HepG2 (cell line): ENCODE results near the gene SLC25A25. TPM values are rescaled to one million over a fixed set of nuclear protein-coding genes. Genes with fewer than 3 reads are reported as not detected.

Experiments used
- CAMTA2 ChIP-seq: sonication (generic); formaldehyde crosslinking; IDR thresholded peaks from 2 replicates; pipeline ENCODE4 v1.4.0; 2020; ENCODE audit warnings: mild to moderate bottlenecking, missing genetic modification reagents, borderline replicate concordance
- ETV5 ChIP-seq: IDR thresholded peaks from 2 replicates; pipeline ENCODE4 v1.6.1; 2018; ENCODE audit warnings: missing biosample characterization, missing genetic modification reagents, inconsistent platforms, borderline replicate concordance
- GATAD2A ChIP-seq: IDR thresholded peaks from 2 replicates; pipeline ENCODE4 v1.6.1; 2016
- MAZ ChIP-seq, 2 experiments: sonication (generic) in 1 of 2; formaldehyde crosslinking in 1 of 2; IDR thresholded peaks; 2 replicates each; pipeline versions ENCODE4 v1.5.0 to v1.6.1; 2012 to 2020; ENCODE audit warnings: low read depth in 2 of 2, mild to moderate bottlenecking in 2 of 2, borderline replicate concordance in 1 of 2, improper control_type of control experiment in 1 of 2, low read length in 1 of 2, missing genetic modification reagents in 1 of 2, moderate library complexity in 1 of 2
- MYC ChIP-seq: sonication (generic); formaldehyde crosslinking; IDR thresholded peaks from 2 replicates; pipeline ENCODE4 v1.9.0; 2021; ENCODE audit warnings: missing genetic modification reagents, borderline replicate concordance
- NFKB2 ChIP-seq: sonication (generic); formaldehyde crosslinking; IDR thresholded peaks from 2 replicates; pipeline ENCODE4 v1.4.0; 2020; ENCODE audit warnings: missing genetic modification reagents, borderline replicate concordance
- PHF21A ChIP-seq: sonication (generic); formaldehyde crosslinking; IDR thresholded peaks from 2 replicates; pipeline ENCODE4 v1.5.0; 2020; ENCODE audit warnings: mild to moderate bottlenecking, missing genetic modification reagents
- PITX1 ChIP-seq: sonication (generic); formaldehyde crosslinking; IDR thresholded peaks from 2 replicates; pipeline ENCODE4 v1.5.1; 2020; ENCODE audit warnings: mild to moderate bottlenecking, missing genetic modification reagents
- SAP130 ChIP-seq: IDR thresholded peaks from 2 replicates; pipeline ENCODE4 v1.6.1; 2016; ENCODE audit warnings: low read depth
- SRSF1 ChIP-seq: fragments of 200-400 bp; formaldehyde crosslinking; optimal IDR thresholded peaks from 2 replicates; pipeline ENCODE3; 2017; ENCODE audit warnings: mild to moderate bottlenecking, low read depth, low read length, moderate library complexity
- U2AF2 ChIP-seq: fragments of 200-400 bp; formaldehyde crosslinking; IDR thresholded peaks from 2 replicates; pipeline ENCODE4 v1.6.1; 2017; ENCODE audit warnings: low read depth, mild to moderate bottlenecking, low read length
- XRCC5 ChIP-seq: fragments of 200-400 bp; formaldehyde crosslinking; optimal IDR thresholded peaks from 2 replicates; pipeline ENCODE3; 2017; ENCODE audit warnings: mild to moderate bottlenecking, low read length
- ZFP36L1 ChIP-seq: sonication (generic); formaldehyde crosslinking; IDR thresholded peaks from 2 replicates; pipeline ENCODE4 v1.8.0; 2022; ENCODE audit warnings: mild to moderate bottlenecking, missing genetic modification reagents, moderate library complexity
- ZNF143 ChIP-seq: sonication (generic); formaldehyde crosslinking; IDR thresholded peaks from 2 replicates; pipeline ENCODE4 v1.4.0; 2020; ENCODE audit warnings: missing genetic modification reagents
- ZNF224 ChIP-seq: sonication (generic); formaldehyde crosslinking; IDR thresholded peaks from 2 replicates; pipeline ENCODE4 v1.5.0; 2020; ENCODE audit warnings: mild to moderate bottlenecking, missing genetic modification reagents
- ZNF83 ChIP-seq: sonication (generic); formaldehyde crosslinking; IDR thresholded peaks from 2 replicates; pipeline ENCODE4 v1.4.0; 2020; ENCODE audit warnings: missing genetic modification reagents, mild to moderate bottlenecking, borderline replicate concordance
- polyA plus RNA-seq, 8 experiments: library from polyadenylated mRNA; depleted of rRNA in 3 of 8; stranded (reverse) in 7 of 8; unstranded in 1 of 8; fragments of >200 nt; fragmentation: Illumina TruSeq in 4 of 8; extraction: Trizol in 4 of 8; gene quantifications; 2 replicates each; pipeline versions ENCODE4 v1.2.1 to v1.2.3, GENCODE V29; 2011 to 2016; ENCODE audit warnings: low read depth in 4 of 8, missing spikeins in 1 of 8, mixed read lengths in 1 of 8; ENCODE audit not compliant: insufficient read depth in 1 of 8
- total RNA-seq, 5 experiments: library from RNA; depleted of rRNA; stranded (reverse); fragments of >200 nt; fragmentation: Illumina TruSeq; extraction: Trizol; gene quantifications; 2 replicates each; pipeline ENCODE4 v1.2.3, GENCODE V29; 2016; ENCODE audit warnings: low read depth in 1 of 5
- TF ChIP-seq, protein P1 (sequence below): sonication (generic); formaldehyde crosslinking; IDR thresholded peaks from 2 replicates; pipeline ENCODE4 v1.4.0; 2020; ENCODE audit warnings: missing genetic modification reagents, mild to moderate bottlenecking, borderline replicate concordance
- TF ChIP-seq, protein P2 (sequence below): sonication (generic); formaldehyde crosslinking; IDR thresholded peaks from 2 replicates; pipeline ENCODE4 v1.4.0; 2020; ENCODE audit warnings: missing genetic modification reagents, borderline replicate concordance
- TF ChIP-seq, protein P3 (sequence below): IDR thresholded peaks from 2 replicates; pipeline ENCODE4 v1.6.1; 2016; ENCODE audit warnings: missing compliant biosample characterization, missing genetic modification reagents, borderline replicate concordance
- TF ChIP-seq, protein P4 (sequence below): conservative IDR thresholded peaks from 2 replicates; pipeline ENCODE4 v1.6.1; 2018; ENCODE audit warnings: missing genetic modification reagents
- TF ChIP-seq, protein P5 (sequence below): sonication (generic); formaldehyde crosslinking; IDR thresholded peaks from 2 replicates; pipeline ENCODE4 v1.4.0; 2020; ENCODE audit warnings: missing genetic modification reagents, low read depth, mild to moderate bottlenecking, borderline replicate concordance

SLC25A25 gene
- total and polyA plus RNA-seq, 2 of the 13 experiments (the other 11 are each of a cell fraction or from before 2014, with no cell fraction given): 10.5 to 24.8 TPM

DNA sequence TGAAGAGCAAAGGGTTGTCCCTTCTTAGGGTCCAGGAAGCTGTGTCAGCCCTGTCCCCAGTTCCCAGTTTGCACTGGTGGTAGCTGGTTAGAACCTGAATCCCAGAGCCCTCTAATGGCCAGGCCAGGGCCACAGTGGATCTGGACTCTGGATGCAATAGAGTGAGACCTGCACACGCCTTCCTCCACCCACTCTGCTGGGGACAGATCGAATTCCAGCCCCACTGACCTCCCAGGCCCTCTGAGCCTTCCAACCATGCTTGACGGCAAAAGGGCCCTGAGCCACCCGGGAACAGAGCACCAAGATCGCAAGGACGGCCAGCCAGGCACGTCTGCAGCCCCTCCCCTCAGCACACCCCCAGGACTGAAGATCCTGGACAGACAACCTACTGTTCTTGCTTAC lies 24.6 kb upstream of the SLC25A25 start (continued):
- TF ChIP-seq, protein P1, sequence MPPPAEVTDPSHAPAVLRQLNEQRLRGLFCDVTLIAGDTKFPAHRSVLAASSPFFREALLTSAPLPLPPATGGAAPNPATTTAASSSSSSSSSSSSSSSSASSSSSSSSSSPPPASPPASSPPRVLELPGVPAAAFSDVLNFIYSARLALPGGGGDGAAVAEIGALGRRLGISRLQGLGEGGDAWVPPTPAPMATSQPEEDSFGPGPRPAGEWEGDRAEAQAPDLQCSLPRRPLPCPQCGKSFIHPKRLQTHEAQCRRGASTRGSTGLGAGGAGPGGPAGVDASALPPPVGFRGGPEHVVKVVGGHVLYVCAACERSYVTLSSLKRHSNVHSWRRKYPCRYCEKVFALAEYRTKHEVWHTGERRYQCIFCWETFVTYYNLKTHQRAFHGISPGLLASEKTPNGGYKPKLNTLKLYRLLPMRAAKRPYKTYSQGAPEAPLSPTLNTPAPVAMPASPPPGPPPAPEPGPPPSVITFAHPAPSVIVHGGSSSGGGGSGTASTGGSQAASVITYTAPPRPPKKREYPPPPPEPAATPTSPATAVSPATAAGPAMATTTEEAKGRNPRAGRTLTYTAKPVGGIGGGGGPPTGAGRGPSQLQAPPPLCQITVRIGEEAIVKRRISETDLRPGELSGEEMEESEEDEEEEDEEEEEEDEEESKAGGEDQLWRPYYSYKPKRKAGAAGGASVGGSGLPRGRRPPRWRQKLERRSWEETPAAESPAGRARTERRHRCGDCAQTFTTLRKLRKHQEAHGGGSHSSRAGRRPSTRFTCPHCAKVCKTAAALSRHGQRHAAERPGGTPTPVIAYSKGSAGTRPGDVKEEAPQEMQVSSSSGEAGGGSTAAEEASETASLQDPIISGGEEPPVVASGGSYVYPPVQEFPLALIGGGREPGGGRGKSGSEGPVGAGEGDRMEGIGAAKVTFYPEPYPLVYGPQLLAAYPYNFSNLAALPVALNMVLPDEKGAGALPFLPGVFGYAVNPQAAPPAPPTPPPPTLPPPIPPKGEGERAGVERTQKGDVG (CRISPR knock-in tag): peak; percentile 39; the same call in 1 of the 2 replicates
- TF ChIP-seq, protein P2, sequence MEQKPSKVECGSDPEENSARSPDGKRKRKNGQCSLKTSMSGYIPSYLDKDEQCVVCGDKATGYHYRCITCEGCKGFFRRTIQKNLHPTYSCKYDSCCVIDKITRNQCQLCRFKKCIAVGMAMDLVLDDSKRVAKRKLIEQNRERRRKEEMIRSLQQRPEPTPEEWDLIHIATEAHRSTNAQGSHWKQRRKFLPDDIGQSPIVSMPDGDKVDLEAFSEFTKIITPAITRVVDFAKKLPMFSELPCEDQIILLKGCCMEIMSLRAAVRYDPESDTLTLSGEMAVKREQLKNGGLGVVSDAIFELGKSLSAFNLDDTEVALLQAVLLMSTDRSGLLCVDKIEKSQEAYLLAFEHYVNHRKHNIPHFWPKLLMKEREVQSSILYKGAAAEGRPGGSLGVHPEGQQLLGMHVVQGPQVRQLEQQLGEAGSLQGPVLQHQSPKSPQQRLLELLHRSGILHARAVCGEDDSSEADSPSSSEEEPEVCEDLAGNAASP (CRISPR knock-in tag): peak; percentile 61; the same call in 1 of the 2 replicates
- TF ChIP-seq SRSF1 (no peak), XRCC5 (peak; percentile 77), ZNF83 (CRISPR knock-in tag) (peak; percentile 70; the same call in 1 of the 2 replicates), GATAD2A (CRISPR knock-in tag) (peak; percentile 68), ZNF143 (CRISPR knock-in tag) (peak; percentile 69), ZFP36L1 (CRISPR knock-in tag) (0 out of 2 replicates have a peak, but pooled peaks have one; percentile 49), CAMTA2 (0 out of 2 replicates have a peak, but pooled peaks have one; percentile 34), ETV5 (CRISPR knock-in tag) (0 out of 2 replicates have a peak, but pooled peaks have one; percentile 25), MAZ (IDR thresholded peaks at IDR 0.05; ENCODE audit: borderline replicate concordance, low read depth, low read length) (no peak), MAZ (CRISPR knock-in tag; IDR thresholded peaks at IDR 0.05; ENCODE audit: low read depth) (0 out of 2 replicates have a peak, but pooled peaks have one; percentile 35), U2AF2 (no peak), SAP130 (CRISPR knock-in tag) (peak; percentile 64; the same call in 1 of the 2 replicates), PITX1 (CRISPR knock-in tag) (0 out of 2 replicates have a peak, but pooled peaks have one; percentile 19), PHF21A (CRISPR knock-in tag) (peak; percentile 53; the same call in 1 of the 2 replicates), ZNF224 (CRISPR knock-in tag) (no peak), MYC (CRISPR knock-in tag) (peak; percentile 76; the same call in 1 of the 2 replicates), NFKB2 (peak; percentile 50; the same call in 1 of the 2 replicates)
- TF ChIP-seq, protein P3, sequence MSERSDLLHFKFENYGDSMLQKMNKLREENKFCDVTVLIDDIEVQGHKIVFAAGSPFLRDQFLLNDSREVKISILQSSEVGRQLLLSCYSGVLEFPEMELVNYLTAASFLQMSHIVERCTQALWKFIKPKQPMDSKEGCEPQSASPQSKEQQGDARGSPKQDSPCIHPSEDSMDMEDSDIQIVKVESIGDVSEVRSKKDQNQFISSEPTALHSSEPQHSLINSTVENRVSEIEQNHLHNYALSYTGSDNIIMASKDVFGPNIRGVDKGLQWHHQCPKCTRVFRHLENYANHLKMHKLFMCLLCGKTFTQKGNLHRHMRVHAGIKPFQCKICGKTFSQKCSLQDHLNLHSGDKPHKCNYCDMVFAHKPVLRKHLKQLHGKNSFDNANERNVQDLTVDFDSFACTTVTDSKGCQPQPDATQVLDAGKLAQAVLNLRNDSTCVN (CRISPR knock-in tag): peak; percentile 74; the same call in 1 of the 2 replicates
- TF ChIP-seq, protein P4, sequence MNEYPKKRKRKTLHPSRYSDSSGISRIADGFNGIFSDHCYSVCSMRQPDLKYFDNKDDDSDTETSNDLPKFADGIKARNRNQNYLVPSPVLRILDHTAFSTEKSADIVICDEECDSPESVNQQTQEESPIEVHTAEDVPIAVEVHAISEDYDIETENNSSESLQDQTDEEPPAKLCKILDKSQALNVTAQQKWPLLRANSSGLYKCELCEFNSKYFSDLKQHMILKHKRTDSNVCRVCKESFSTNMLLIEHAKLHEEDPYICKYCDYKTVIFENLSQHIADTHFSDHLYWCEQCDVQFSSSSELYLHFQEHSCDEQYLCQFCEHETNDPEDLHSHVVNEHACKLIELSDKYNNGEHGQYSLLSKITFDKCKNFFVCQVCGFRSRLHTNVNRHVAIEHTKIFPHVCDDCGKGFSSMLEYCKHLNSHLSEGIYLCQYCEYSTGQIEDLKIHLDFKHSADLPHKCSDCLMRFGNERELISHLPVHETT (CRISPR knock-in tag): no peak
- TF ChIP-seq, protein P5, sequence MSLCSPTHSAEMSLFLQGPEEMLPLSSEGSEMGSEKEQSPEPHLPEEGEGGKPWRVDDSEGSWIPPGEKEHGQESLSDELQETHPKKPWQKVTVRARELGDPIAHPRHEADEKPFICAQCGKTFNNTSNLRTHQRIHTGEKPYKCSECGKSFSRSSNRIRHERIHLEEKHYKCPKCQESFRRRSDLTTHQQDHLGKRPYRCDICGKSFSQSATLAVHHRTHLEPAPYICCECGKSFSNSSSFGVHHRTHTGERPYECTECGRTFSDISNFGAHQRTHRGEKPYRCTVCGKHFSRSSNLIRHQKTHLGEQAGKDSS (CRISPR knock-in tag): peak; percentile 40; the same call in 1 of the 2 replicates
